Sigmoid colon (tissue), 3 donors: Measurements from ENCODE around the gene MPP3.

Source experiments
- POLR2A ChIP-seq, 2 donors: fragments of 450-650 bp; IDR thresholded peaks; one replicate each; pipeline ENCODE4 v1.6.1; 2016; ENCODE audit warnings: antibody characterized with exemption in 2 of 2, mild to moderate bottlenecking in 2 of 2, moderate library complexity in 2 of 2
- TF ChIP-seq, protein P1 (sequence below), 4 experiments: fragments of 450-650 bp in 3 of 4; fragments of 200-600 bp in 1 of 4; IDR thresholded peaks; one replicate each; pipeline ENCODE4 v1.5.1; 2016 to 2019; ENCODE audit warnings: antibody characterized with exemption in 4 of 4, mild to moderate bottlenecking in 3 of 4, moderate library complexity in 2 of 4

GRCh38 chr17:43771463-43771862 is 61.5 kb downstream of the MPP3 start:
- TF ChIP-seq, protein P1, sequence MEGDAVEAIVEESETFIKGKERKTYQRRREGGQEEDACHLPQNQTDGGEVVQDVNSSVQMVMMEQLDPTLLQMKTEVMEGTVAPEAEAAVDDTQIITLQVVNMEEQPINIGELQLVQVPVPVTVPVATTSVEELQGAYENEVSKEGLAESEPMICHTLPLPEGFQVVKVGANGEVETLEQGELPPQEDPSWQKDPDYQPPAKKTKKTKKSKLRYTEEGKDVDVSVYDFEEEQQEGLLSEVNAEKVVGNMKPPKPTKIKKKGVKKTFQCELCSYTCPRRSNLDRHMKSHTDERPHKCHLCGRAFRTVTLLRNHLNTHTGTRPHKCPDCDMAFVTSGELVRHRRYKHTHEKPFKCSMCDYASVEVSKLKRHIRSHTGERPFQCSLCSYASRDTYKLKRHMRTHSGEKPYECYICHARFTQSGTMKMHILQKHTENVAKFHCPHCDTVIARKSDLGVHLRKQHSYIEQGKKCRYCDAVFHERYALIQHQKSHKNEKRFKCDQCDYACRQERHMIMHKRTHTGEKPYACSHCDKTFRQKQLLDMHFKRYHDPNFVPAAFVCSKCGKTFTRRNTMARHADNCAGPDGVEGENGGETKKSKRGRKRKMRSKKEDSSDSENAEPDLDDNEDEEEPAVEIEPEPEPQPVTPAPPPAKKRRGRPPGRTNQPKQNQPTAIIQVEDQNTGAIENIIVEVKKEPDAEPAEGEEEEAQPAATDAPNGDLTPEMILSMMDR (IDR thresholded peaks at IDR 0.05): no peak
- TF ChIP-seq POLR2A (IDR thresholded peaks at IDR 0.05): no peak
